ENCODE data around the gene COL19A1. TPM values are rescaled to one million over a fixed set of nuclear protein-coding genes. Genes with fewer than 3 reads are reported as not detected.

Gene COL19A1
- polyA plus RNA-seq, 1 of the 3 experiments (the other 2 are of a cell fraction), result 0.15 TPM

DNA sequence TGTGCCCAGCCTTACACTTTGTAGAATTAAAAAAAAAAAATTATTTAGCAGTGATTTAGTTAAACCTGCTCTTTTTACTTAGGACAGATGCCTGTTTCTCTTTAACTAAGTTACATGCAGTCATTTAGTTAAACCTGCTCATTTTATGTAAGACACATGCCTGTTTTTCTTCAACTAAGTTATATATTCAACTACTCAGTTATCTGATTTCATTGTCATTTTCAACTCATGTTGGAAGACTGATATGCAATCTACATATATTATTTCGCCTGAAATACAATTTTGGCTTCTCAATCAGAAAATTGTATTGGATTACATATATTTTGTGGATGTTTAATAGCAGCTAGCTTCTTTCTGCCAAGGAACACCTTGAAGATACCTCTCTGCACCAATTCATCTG lies 171.1 kb downstream of the COL19A1 start:
- no peaks in the 10 kb centered on the region for H3K27me3 ChIP-seq (ENCODE audit: insufficient read depth)
- POLR2A ChIA-PET, result no interaction called here
- H3K4me3 ChIP-seq (ENCODE audit: low read depth in 2 of 2, low read length in 1 of 2), result no peak overlapping the region
- no peak overlapping the region for H3K4me2 ChIP-seq
- 24% methylated on average over 1 of the region's 1 CpG for WGBS (ENCODE audit: low lambda C conversion rate)
- no peaks in the 10 kb centered on the region for H3K36me3 ChIP-seq (replicated peaks in 1 of 2; ENCODE audit: control insufficient read depth in 1 of 2, insufficient read depth in 2 of 2, low read length in 1 of 2)
- H3K4me1 ChIP-seq (ENCODE audit: control insufficient read depth in 1 of 2, insufficient read depth in 2 of 2, low read depth in 1 of 2, low read length in 1 of 2), result peaks cover 0 to 11% of the 10 kb centered on the region in 2 experiments; a peak in 2 of 4 replicates
- H4K20me1 ChIP-seq (ENCODE audit: insufficient read depth), result no peaks in the 10 kb centered on the region
- no peak overlapping the region for H2AFZ ChIP-seq (ENCODE audit: low read depth)
- TF ChIP-seq EP300 (IDR thresholded peaks at IDR 0.05; ENCODE audit: borderline replicate concordance in 1 of 2, low read depth in 1 of 2, low read length in 1 of 2), result peak in 1 of 2 experiments; percentile 58; a peak in 2 of 4 replicates
- TF ChIP-seq RCOR1 (IDR thresholded peaks at IDR 0.05; ENCODE audit: low read length), result peak; percentile 12; the same call in 1 of the 2 replicates
- TF ChIP-seq RAD21 (IDR thresholded peaks at IDR 0.05; ENCODE audit: low read length), result no peak
- TF ChIP-seq GATA2 (CRISPR knock-in tag; IDR thresholded peaks at IDR 0.05), result peak; percentile 62
- no peaks in the 10 kb centered on the region for H3K9me2 ChIP-seq
- CTCF ChIA-PET, result no interaction called here
- no peaks in the 10 kb centered on the region for H3F3A ChIP-seq (replicated peaks; ENCODE audit: insufficient read depth)
- DNase-seq, result no peak
- H3K9me3 ChIP-seq, result no peaks in the 10 kb centered on the region; the same call in 1 of the 2 replicates
- no peak overlapping the region for H3K27ac ChIP-seq (ENCODE audit: low read depth in 2 of 2, low read length in 1 of 2)
- no peaks in the 10 kb centered on the region for H3K79me2 ChIP-seq (ENCODE audit: insufficient read depth)
- no peak overlapping the region for H3K9ac ChIP-seq

DNA sequence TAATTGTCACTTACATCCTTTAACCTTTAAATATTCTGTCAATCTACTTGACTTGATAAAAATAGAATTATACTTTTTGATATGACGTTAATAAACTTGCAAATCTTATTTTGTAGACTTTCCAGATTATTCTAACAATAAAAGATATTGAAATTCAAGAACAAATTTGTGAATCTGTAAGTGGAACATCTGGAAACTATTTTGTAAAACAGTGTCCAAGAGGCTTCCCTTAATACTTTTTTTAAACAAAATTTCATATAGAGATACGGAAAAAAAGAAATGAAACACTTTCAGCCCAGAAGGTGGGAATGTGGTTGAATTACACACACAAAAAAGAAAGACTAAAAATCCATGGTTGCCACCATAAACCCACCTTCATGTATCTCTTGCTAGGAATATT lies 174.4 kb downstream of the COL19A1 start:
- Histone ChIP-seq H3K4me3 (ENCODE audit: low read depth in 2 of 2, low read length in 1 of 2) (no peak overlapping the region), H3F3A (replicated peaks; ENCODE audit: insufficient read depth) (no peaks in the 10 kb centered on the region), H3K79me2 (ENCODE audit: insufficient read depth) (no peaks in the 10 kb centered on the region), H3K9me2 (no peaks in the 10 kb centered on the region), H3K9ac (no peak overlapping the region), H3K36me3 (replicated peaks in 1 of 2; ENCODE audit: control insufficient read depth in 1 of 2, insufficient read depth in 2 of 2, low read length in 1 of 2) (no peaks in the 10 kb centered on the region), H3K4me1 (ENCODE audit: control insufficient read depth in 1 of 2, insufficient read depth in 2 of 2, low read depth in 1 of 2, low read length in 1 of 2) (no peaks in the 10 kb centered on the region; a peak in 1 of 4 replicates), H3K27ac (ENCODE audit: low read depth in 2 of 2, low read length in 1 of 2) (no peak overlapping the region), H2AFZ (ENCODE audit: low read depth) (no peak overlapping the region), H3K27me3 (ENCODE audit: insufficient read depth) (no peaks in the 10 kb centered on the region), H3K9me3 (no peaks in the 10 kb centered on the region; the same call in 1 of the 2 replicates), H3K4me2 (no peak overlapping the region), H4K20me1 (ENCODE audit: insufficient read depth) (no peaks in the 10 kb centered on the region)
- TF ChIP-seq YY1 (IDR thresholded peaks at IDR 0.05; ENCODE audit: low read depth), result no peak
- TF ChIP-seq JUND (IDR thresholded peaks at IDR 0.05), result no peak
- TF ChIP-seq, protein P1, sequence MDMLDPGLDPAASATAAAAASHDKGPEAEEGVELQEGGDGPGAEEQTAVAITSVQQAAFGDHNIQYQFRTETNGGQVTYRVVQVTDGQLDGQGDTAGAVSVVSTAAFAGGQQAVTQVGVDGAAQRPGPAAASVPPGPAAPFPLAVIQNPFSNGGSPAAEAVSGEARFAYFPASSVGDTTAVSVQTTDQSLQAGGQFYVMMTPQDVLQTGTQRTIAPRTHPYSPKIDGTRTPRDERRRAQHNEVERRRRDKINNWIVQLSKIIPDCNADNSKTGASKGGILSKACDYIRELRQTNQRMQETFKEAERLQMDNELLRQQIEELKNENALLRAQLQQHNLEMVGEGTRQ (IDR thresholded peaks at IDR 0.05; ENCODE audit: borderline replicate concordance, low read depth, low read length), result no peak
- TF ChIP-seq, protein P2, sequence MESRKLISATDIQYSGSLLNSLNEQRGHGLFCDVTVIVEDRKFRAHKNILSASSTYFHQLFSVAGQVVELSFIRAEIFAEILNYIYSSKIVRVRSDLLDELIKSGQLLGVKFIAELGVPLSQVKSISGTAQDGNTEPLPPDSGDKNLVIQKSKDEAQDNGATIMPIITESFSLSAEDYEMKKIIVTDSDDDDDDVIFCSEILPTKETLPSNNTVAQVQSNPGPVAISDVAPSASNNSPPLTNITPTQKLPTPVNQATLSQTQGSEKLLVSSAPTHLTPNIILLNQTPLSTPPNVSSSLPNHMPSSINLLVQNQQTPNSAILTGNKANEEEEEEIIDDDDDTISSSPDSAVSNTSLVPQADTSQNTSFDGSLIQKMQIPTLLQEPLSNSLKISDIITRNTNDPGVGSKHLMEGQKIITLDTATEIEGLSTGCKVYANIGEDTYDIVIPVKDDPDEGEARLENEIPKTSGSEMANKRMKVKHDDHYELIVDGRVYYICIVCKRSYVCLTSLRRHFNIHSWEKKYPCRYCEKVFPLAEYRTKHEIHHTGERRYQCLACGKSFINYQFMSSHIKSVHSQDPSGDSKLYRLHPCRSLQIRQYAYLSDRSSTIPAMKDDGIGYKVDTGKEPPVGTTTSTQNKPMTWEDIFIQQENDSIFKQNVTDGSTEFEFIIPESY (IDR thresholded peaks at IDR 0.05; ENCODE audit: borderline replicate concordance, low read depth), result no peak
- TF ChIP-seq RCOR1 (IDR thresholded peaks at IDR 0.05; ENCODE audit: low read length), result no peak
- TF ChIP-seq, protein P3, sequence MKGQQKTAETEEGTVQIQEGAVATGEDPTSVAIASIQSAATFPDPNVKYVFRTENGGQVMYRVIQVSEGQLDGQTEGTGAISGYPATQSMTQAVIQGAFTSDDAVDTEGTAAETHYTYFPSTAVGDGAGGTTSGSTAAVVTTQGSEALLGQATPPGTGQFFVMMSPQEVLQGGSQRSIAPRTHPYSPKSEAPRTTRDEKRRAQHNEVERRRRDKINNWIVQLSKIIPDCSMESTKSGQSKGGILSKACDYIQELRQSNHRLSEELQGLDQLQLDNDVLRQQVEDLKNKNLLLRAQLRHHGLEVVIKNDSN (IDR thresholded peaks at IDR 0.05; ENCODE audit: borderline replicate concordance, low read depth), result no peak
- no peak for TF ChIP-seq TAF1 (IDR thresholded peaks at IDR 0.05; ENCODE audit: borderline replicate concordance, low read depth, low read length)
- no peak for TF ChIP-seq GATA2 (CRISPR knock-in tag; IDR thresholded peaks at IDR 0.05)
- no peak for TF ChIP-seq ELF1 (IDR thresholded peaks at IDR 0.05)
- TF ChIP-seq, protein P4, sequence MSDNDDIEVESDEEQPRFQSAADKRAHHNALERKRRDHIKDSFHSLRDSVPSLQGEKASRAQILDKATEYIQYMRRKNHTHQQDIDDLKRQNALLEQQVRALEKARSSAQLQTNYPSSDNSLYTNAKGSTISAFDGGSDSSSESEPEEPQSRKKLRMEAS (IDR thresholded peaks at IDR 0.05; ENCODE audit: low read depth), result no peak
- TF ChIP-seq EP300 (IDR thresholded peaks at IDR 0.05; ENCODE audit: borderline replicate concordance in 1 of 2, low read depth in 1 of 2, low read length in 1 of 2), result no peak
- TF ChIP-seq SIN3A (IDR thresholded peaks at IDR 0.05; ENCODE audit: borderline replicate concordance, low read depth, low read length), result no peak
- TF ChIP-seq, protein P5, sequence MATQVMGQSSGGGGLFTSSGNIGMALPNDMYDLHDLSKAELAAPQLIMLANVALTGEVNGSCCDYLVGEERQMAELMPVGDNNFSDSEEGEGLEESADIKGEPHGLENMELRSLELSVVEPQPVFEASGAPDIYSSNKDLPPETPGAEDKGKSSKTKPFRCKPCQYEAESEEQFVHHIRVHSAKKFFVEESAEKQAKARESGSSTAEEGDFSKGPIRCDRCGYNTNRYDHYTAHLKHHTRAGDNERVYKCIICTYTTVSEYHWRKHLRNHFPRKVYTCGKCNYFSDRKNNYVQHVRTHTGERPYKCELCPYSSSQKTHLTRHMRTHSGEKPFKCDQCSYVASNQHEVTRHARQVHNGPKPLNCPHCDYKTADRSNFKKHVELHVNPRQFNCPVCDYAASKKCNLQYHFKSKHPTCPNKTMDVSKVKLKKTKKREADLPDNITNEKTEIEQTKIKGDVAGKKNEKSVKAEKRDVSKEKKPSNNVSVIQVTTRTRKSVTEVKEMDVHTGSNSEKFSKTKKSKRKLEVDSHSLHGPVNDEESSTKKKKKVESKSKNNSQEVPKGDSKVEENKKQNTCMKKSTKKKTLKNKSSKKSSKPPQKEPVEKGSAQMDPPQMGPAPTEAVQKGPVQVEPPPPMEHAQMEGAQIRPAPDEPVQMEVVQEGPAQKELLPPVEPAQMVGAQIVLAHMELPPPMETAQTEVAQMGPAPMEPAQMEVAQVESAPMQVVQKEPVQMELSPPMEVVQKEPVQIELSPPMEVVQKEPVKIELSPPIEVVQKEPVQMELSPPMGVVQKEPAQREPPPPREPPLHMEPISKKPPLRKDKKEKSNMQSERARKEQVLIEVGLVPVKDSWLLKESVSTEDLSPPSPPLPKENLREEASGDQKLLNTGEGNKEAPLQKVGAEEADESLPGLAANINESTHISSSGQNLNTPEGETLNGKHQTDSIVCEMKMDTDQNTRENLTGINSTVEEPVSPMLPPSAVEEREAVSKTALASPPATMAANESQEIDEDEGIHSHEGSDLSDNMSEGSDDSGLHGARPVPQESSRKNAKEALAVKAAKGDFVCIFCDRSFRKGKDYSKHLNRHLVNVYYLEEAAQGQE (IDR thresholded peaks at IDR 0.05; ENCODE audit: low read depth, low read length), result no peak
- TF ChIP-seq RAD21 (IDR thresholded peaks at IDR 0.05; ENCODE audit: low read length), result no peak
- no peak for TF ChIP-seq MXI1 (IDR thresholded peaks at IDR 0.05; ENCODE audit: low read depth, low read length)
- TF ChIP-seq FOXM1 (IDR thresholded peaks at IDR 0.05; ENCODE audit: low read depth), result no peak
- TF ChIP-seq, protein P6, sequence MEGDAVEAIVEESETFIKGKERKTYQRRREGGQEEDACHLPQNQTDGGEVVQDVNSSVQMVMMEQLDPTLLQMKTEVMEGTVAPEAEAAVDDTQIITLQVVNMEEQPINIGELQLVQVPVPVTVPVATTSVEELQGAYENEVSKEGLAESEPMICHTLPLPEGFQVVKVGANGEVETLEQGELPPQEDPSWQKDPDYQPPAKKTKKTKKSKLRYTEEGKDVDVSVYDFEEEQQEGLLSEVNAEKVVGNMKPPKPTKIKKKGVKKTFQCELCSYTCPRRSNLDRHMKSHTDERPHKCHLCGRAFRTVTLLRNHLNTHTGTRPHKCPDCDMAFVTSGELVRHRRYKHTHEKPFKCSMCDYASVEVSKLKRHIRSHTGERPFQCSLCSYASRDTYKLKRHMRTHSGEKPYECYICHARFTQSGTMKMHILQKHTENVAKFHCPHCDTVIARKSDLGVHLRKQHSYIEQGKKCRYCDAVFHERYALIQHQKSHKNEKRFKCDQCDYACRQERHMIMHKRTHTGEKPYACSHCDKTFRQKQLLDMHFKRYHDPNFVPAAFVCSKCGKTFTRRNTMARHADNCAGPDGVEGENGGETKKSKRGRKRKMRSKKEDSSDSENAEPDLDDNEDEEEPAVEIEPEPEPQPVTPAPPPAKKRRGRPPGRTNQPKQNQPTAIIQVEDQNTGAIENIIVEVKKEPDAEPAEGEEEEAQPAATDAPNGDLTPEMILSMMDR (IDR thresholded peaks at IDR 0.05), result no peak
- no peak for DNase-seq
- CTCF ChIA-PET, result interaction anchor here (0.6 kb wide), 1 partner anchor 204 kb away, joined by 3 read pairs; no protein-coding TSS in a partner anchor
- POLR2A ChIA-PET, result no interaction called here
- whole genome bisulfite sequencing (ENCODE audit: low lambda C conversion rate), result 71% methylated on average over 2 of the region's 2 CpGs

All from SK-N-SH (cell line).